ENCODE measurements around the gene DNAJC10.

GRCh38 chr2:182761903-182762302 is 45.8 kb downstream of the DNAJC10 start:
- no peak for TF ChIP-seq CTCF (conservative IDR thresholded peaks at IDR 0.05; ENCODE audit: low read depth, low read length)
- no peak for TF ChIP-seq POLR2A (IDR thresholded peaks at IDR 0.05; ENCODE audit: low read depth, low read length)
- TF ChIP-seq RAD21 (IDR thresholded peaks at IDR 0.05; ENCODE audit: low read length), result no peak
- TF ChIP-seq FOS (IDR thresholded peaks at IDR 0.05; ENCODE audit: low read depth, low read length), result no peak
- peak; percentile 97 for TF ChIP-seq CEBPB (IDR thresholded peaks at IDR 0.05; ENCODE audit: low read depth, low read length)
- no peak for TF ChIP-seq USF2 (IDR thresholded peaks at IDR 0.05; ENCODE audit: low read depth, low read length)
- no peak for TF ChIP-seq NFE2L2 (IDR thresholded peaks at IDR 0.05; ENCODE audit: low read depth, low read length)
- no peak for TF ChIP-seq RCOR1 (IDR thresholded peaks at IDR 0.05; ENCODE audit: insufficient replicate concordance, low read length)
- TF ChIP-seq MAFK (IDR thresholded peaks at IDR 0.05; ENCODE audit: low read depth, low read length), result no peak
- TF ChIP-seq ELK1 (IDR thresholded peaks at IDR 0.05; ENCODE audit: borderline replicate concordance, low read depth, low read length), result no peak
- TF ChIP-seq RFX5 (IDR thresholded peaks at IDR 0.05; ENCODE audit: low read depth, low read length), result no peak
- TF ChIP-seq SMC3 (IDR thresholded peaks at IDR 0.05; ENCODE audit: low read depth, low read length), result no peak
- TF ChIP-seq MAZ (IDR thresholded peaks at IDR 0.05; ENCODE audit: borderline replicate concordance, low read depth, low read length), result no peak
